Liver (tissue), 9 donors: ENCODE measurements around the gene SHISAL1. TPM values are rescaled to one million over a fixed set of nuclear protein-coding genes. Genes with fewer than 3 reads are reported as not detected.

Experiments used
- DNase-seq: peaks from one replicate; pipeline ENCODE4 v3.0.0-alpha.2; 2017; ENCODE audit warnings: low spot score
- H3K27ac ChIP-seq, 2 donors: one replicate each; pipeline ENCODE4 v1.7.0; 2013; ENCODE audit warnings: inconsistent platforms in 2 of 2, low read length in 2 of 2, control low read depth in 1 of 2, low read depth in 1 of 2, mild to moderate bottlenecking in 1 of 2
- H3K27me3 ChIP-seq, 4 donors: one replicate each; pipeline versions ENCODE4 v1.6.1 to v1.7.0; 2013; ENCODE audit warnings: low read length in 3 of 4, inconsistent platforms in 1 of 4, mild to moderate bottlenecking in 1 of 4, moderate library complexity in 1 of 4; ENCODE audit not compliant: control insufficient read depth in 4 of 4, insufficient read depth in 4 of 4
- H3K36me3 ChIP-seq, 4 donors: one replicate each; pipeline versions ENCODE4 v1.6.1 to v1.7.0; 2013; ENCODE audit warnings: low read length in 3 of 4, mild to moderate bottlenecking in 3 of 4, low read depth in 1 of 4, moderate library complexity in 1 of 4; ENCODE audit not compliant: control insufficient read depth in 4 of 4, insufficient read depth in 3 of 4
- H3K4me1 ChIP-seq, 4 donors: one replicate each; pipeline versions ENCODE4 v1.6.1 to v1.7.0; 2013; ENCODE audit warnings: low read length in 3 of 4, mild to moderate bottlenecking in 3 of 4, moderate library complexity in 1 of 4; ENCODE audit not compliant: control insufficient read depth in 4 of 4, insufficient read depth in 4 of 4
- H3K4me3 ChIP-seq, 3 donors: one replicate each; pipeline versions ENCODE4 v1.6.1 to v1.7.0; 2013; ENCODE audit warnings: low read length in 3 of 3, control low read depth in 1 of 3, low read depth in 1 of 3, mild to moderate bottlenecking in 1 of 3
- H3K9ac ChIP-seq, 2 donors: one replicate each; pipeline ENCODE4 v1.7.0; 2013; ENCODE audit warnings: low read length in 2 of 2, mild to moderate bottlenecking in 2 of 2, moderate library complexity in 2 of 2, control low read depth in 1 of 2, low read depth in 1 of 2
- H3K9me3 ChIP-seq, 4 donors: one replicate each; pipeline versions ENCODE4 v1.6.1 to v1.7.0; 2013; ENCODE audit warnings: low read length in 3 of 4; ENCODE audit not compliant: control insufficient read depth in 4 of 4
- EGR1 ChIP-seq, 2 donors: IDR thresholded peaks; 2 replicates each; pipeline ENCODE4 v1.6.1; 2016 to 2018; ENCODE audit warnings: antibody characterized with exemption in 2 of 2, low read depth in 2 of 2
- FOXA1 ChIP-seq: IDR thresholded peaks from 2 replicates; pipeline ENCODE4 v1.6.1; 2016; ENCODE audit warnings: antibody characterized with exemption
- FOXA2 ChIP-seq: IDR thresholded peaks from 2 replicates; pipeline ENCODE4 v1.6.1; 2016; ENCODE audit warnings: antibody characterized with exemption
- GABPA ChIP-seq, 2 donors: IDR thresholded peaks in 1 of 2; conservative IDR thresholded peaks in 1 of 2; 2 replicates each; pipeline ENCODE4 v1.6.1; 2016; ENCODE audit warnings: antibody characterized with exemption in 2 of 2, mild to moderate bottlenecking in 1 of 2, moderate library complexity in 1 of 2
- HNF4A ChIP-seq, 2 donors: conservative IDR thresholded peaks; 2 replicates each; pipeline ENCODE4 v1.6.1; 2016; ENCODE audit warnings: antibody characterized with exemption in 2 of 2, mild to moderate bottlenecking in 2 of 2
- HNF4G ChIP-seq: IDR thresholded peaks from 2 replicates; pipeline ENCODE4 v1.6.1; 2016; ENCODE audit warnings: antibody characterized with exemption
- JUND ChIP-seq, 2 donors: IDR thresholded peaks; 2 replicates each; pipeline ENCODE4 v1.6.1; 2016; ENCODE audit warnings: antibody characterized with exemption in 2 of 2
- NR2F2 ChIP-seq: IDR thresholded peaks from 2 replicates; pipeline ENCODE4 v1.6.1; 2016; ENCODE audit warnings: antibody characterized with exemption
- RAD21 ChIP-seq, 2 donors: IDR thresholded peaks; 2 replicates each; pipeline ENCODE4 v1.6.1; 2016; ENCODE audit warnings: antibody characterized with exemption in 2 of 2, mild to moderate bottlenecking in 2 of 2
- RXRA ChIP-seq, 2 donors: IDR thresholded peaks; 2 replicates each; pipeline ENCODE4 v1.6.1; 2017 to 2018; ENCODE audit warnings: antibody characterized with exemption in 2 of 2, mild to moderate bottlenecking in 1 of 2
- SP1 ChIP-seq: IDR thresholded peaks from 2 replicates; pipeline ENCODE4 v1.6.1; 2018; ENCODE audit warnings: antibody characterized with exemption, mild to moderate bottlenecking
- TAF1 ChIP-seq: conservative IDR thresholded peaks from 2 replicates; pipeline ENCODE4 v1.6.1; 2016; ENCODE audit warnings: antibody characterized with exemption, mild to moderate bottlenecking
- YY1 ChIP-seq: IDR thresholded peaks from 2 replicates; pipeline ENCODE4 v1.6.1; 2016; ENCODE audit warnings: antibody characterized with exemption, mild to moderate bottlenecking
- WGBS: extraction: QIAGEN DNeasy Blood & Tissue Kit; methylation state at CpG from one replicate; pipeline ENCODE4 v1.1.7; 2013; 5-methylcytosine and 5-hydroxymethylcytosine counted together
- polyA plus RNA-seq, 2 donors: library from polyadenylated mRNA; stranded (reverse) in 1 of 2; unstranded in 1 of 2; fragments of 200-250 nt in 1 of 2; fragments of >200 nt in 1 of 2; fragmentation: Nextera tagmentation in 1 of 2; extraction: Ambion mirVana in 1 of 2; gene quantifications; one replicate each; pipeline versions ENCODE4 v1.2.1 to v1.2.3, GENCODE V29; 2013 to 2015
- total RNA-seq, 2 donors: library from RNA; depleted of rRNA; stranded (reverse); fragments of >200 nt; gene quantifications; one replicate each; pipeline ENCODE4 v1.2.3, GENCODE V29; 2014
- TF ChIP-seq, protein P1 (sequence below): fragments of 150-350 bp; IDR thresholded peaks from 2 replicates; pipeline ENCODE4 v1.5.1; 2017; ENCODE audit warnings: improper control_type of control experiment, low read depth, low read length; ENCODE audit not compliant: missing input control
- TF ChIP-seq, protein P2 (sequence below): IDR thresholded peaks from 2 replicates; pipeline ENCODE4 v1.6.1; 2016; ENCODE audit warnings: antibody characterized with exemption
- TF ChIP-seq, protein P3 (sequence below): IDR thresholded peaks from 2 replicates; pipeline ENCODE4 v1.6.1; 2016; ENCODE audit warnings: antibody characterized with exemption
- TF ChIP-seq, protein P4 (sequence below): IDR thresholded peaks from 2 replicates; pipeline ENCODE4 v1.6.1; 2016; ENCODE audit warnings: antibody characterized with exemption, mild to moderate bottlenecking
- TF ChIP-seq, protein P5 (sequence below): IDR thresholded peaks from 2 replicates; pipeline ENCODE4 v1.6.1; 2016; ENCODE audit warnings: antibody characterized with exemption
- donor health status: healthy.
- donor health status: healthy.
- donor health status: healthy.
- donor health status: healthy.
- donor health status: healthy.

SHISAL1 gene
- total and polyA plus RNA-seq, 4 donors: 0.07 to 0.17 (median 0.13) TPM

DNA sequence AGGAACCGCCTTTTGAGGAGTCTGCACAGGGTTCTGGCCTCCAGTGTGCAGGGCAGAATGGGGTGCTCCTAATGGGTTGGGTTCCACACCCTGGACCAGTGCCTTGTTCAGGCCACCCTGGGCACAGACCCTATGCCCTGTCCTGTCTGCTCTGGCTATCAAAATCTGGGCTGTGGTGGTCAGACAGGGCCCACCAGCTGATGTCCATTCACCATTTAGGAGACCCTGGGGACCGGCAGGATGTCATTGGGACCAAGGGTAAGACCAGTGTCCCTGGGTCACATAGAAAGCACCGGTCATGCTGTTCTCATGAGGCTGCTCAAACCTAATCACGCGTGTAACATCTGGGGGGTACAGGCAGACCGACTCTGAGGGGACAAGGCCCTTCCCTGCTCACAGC, 94.7 kb downstream of the SHISAL1 start:
- H3K9me3 ChIP-seq: peaks cover 0 to 4% (median 2%) of the 10 kb centered on the region in 4 donors
- no peak overlapping the region for H3K9ac ChIP-seq
- WGBS: 93% methylated on average over 6 of the region's 6 CpGs
- H3K27me3 ChIP-seq: no peaks in the 10 kb centered on the region
- H3K4me1 ChIP-seq: no peaks in the 10 kb centered on the region
- no peaks in the 10 kb centered on the region for H3K36me3 ChIP-seq
- TF ChIP-seq HNF4A (conservative IDR thresholded peaks at IDR 0.05) (no peak), RXRA (IDR thresholded peaks at IDR 0.05) (no peak), HNF4G (no peak), GABPA (IDR thresholded peaks at IDR 0.05 in 1 of 2, conservative IDR thresholded peaks at IDR 0.05 in 1 of 2) (no peak), FOXA2 (no peak), SP1 (no peak)
- TF ChIP-seq, protein P1, sequence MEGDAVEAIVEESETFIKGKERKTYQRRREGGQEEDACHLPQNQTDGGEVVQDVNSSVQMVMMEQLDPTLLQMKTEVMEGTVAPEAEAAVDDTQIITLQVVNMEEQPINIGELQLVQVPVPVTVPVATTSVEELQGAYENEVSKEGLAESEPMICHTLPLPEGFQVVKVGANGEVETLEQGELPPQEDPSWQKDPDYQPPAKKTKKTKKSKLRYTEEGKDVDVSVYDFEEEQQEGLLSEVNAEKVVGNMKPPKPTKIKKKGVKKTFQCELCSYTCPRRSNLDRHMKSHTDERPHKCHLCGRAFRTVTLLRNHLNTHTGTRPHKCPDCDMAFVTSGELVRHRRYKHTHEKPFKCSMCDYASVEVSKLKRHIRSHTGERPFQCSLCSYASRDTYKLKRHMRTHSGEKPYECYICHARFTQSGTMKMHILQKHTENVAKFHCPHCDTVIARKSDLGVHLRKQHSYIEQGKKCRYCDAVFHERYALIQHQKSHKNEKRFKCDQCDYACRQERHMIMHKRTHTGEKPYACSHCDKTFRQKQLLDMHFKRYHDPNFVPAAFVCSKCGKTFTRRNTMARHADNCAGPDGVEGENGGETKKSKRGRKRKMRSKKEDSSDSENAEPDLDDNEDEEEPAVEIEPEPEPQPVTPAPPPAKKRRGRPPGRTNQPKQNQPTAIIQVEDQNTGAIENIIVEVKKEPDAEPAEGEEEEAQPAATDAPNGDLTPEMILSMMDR: no peak
- H3K27ac ChIP-seq: no peak overlapping the region
- no peak overlapping the region for H3K4me3 ChIP-seq
- DNase-seq: no peak

DNA sequence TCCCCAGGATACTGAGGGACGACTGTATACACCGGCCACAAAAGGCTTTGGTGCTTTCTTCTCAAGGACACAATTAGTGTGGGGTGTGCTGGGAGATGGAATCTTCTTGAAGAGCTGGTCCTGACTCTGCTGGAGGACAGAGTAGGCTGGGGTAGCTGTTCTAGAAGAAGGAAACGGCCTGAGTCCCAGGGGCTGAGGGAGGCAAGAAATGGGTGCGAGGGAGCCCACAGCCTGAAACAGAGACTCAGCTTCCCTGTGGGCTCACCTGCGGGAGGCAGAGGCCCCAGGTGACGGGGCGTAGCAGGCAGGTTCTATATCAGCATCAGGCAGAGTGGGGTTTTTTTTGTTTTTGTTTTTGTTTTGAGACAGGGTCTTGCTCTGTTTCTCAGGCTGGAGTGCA, 95.4 kb downstream of the SHISAL1 start:
- Histone ChIP-seq H3K9me3 (peaks cover 0 to 4% (median 2%) of the 10 kb centered on the region in 4 donors), H3K27me3 (no peaks in the 10 kb centered on the region), H3K27ac (no peak overlapping the region), H3K4me3 (no peak overlapping the region), H3K36me3 (no peaks in the 10 kb centered on the region), H3K4me1 (no peaks in the 10 kb centered on the region), H3K9ac (no peak overlapping the region)
- no peak for DNase-seq
- no peak for TF ChIP-seq SP1
- WGBS: 77% methylated on average over 7 of the region's 7 CpGs

DNA sequence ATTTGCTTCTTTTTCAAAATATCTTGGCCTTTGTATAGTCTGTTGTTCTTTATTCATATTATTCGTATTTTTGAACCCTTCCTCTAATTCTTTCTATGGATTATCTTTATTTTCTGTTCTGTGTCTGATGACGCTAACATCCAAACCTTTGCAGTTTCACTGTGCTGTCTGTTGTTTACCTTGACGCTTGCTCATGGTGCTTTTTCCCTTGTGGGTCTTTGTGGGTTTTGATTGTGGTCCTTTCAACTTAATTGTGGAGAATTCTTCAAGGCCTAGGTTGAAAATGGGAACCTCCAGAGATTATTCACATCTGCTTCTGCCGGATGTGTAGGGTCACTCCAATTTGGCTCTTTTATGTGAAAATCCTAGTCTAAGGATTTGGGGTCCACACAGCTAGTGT, 97.5 kb downstream of the SHISAL1 start:
- no peaks in the 10 kb centered on the region for H3K27me3 ChIP-seq
- H3K4me3 ChIP-seq: no peak overlapping the region
- no peak for DNase-seq
- WGBS: 70% methylated on average over 4 of the region's 4 CpGs
- no peak overlapping the region for H3K27ac ChIP-seq
- H3K9me3 ChIP-seq: peaks cover 0 to 2% (median 0%) of the 10 kb centered on the region in 4 donors
- no peak overlapping the region for H3K9ac ChIP-seq
- no peaks in the 10 kb centered on the region for H3K36me3 ChIP-seq
- no peak for TF ChIP-seq HNF4G
- no peak for TF ChIP-seq FOXA2
- no peak for TF ChIP-seq EGR1 (IDR thresholded peaks at IDR 0.05; ENCODE audit: low read depth in 2 of 2)
- no peak for TF ChIP-seq YY1
- no peak for TF ChIP-seq TAF1
- TF ChIP-seq, protein P2, sequence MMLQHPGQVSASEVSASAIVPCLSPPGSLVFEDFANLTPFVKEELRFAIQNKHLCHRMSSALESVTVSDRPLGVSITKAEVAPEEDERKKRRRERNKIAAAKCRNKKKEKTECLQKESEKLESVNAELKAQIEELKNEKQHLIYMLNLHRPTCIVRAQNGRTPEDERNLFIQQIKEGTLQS: no peak
- no peak for TF ChIP-seq JUND (IDR thresholded peaks at IDR 0.05)
- no peak for TF ChIP-seq FOXA1
- no peak for TF ChIP-seq GABPA (IDR thresholded peaks at IDR 0.05 in 1 of 2, conservative IDR thresholded peaks at IDR 0.05 in 1 of 2)
- TF ChIP-seq HNF4A (conservative IDR thresholded peaks at IDR 0.05): no peak
- TF ChIP-seq, protein P3, sequence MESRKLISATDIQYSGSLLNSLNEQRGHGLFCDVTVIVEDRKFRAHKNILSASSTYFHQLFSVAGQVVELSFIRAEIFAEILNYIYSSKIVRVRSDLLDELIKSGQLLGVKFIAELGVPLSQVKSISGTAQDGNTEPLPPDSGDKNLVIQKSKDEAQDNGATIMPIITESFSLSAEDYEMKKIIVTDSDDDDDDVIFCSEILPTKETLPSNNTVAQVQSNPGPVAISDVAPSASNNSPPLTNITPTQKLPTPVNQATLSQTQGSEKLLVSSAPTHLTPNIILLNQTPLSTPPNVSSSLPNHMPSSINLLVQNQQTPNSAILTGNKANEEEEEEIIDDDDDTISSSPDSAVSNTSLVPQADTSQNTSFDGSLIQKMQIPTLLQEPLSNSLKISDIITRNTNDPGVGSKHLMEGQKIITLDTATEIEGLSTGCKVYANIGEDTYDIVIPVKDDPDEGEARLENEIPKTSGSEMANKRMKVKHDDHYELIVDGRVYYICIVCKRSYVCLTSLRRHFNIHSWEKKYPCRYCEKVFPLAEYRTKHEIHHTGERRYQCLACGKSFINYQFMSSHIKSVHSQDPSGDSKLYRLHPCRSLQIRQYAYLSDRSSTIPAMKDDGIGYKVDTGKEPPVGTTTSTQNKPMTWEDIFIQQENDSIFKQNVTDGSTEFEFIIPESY: no peak
- TF ChIP-seq RAD21 (IDR thresholded peaks at IDR 0.05): no peak
- TF ChIP-seq RXRA (IDR thresholded peaks at IDR 0.05): no peak
- TF ChIP-seq SP1: no peak
- TF ChIP-seq, protein P4, sequence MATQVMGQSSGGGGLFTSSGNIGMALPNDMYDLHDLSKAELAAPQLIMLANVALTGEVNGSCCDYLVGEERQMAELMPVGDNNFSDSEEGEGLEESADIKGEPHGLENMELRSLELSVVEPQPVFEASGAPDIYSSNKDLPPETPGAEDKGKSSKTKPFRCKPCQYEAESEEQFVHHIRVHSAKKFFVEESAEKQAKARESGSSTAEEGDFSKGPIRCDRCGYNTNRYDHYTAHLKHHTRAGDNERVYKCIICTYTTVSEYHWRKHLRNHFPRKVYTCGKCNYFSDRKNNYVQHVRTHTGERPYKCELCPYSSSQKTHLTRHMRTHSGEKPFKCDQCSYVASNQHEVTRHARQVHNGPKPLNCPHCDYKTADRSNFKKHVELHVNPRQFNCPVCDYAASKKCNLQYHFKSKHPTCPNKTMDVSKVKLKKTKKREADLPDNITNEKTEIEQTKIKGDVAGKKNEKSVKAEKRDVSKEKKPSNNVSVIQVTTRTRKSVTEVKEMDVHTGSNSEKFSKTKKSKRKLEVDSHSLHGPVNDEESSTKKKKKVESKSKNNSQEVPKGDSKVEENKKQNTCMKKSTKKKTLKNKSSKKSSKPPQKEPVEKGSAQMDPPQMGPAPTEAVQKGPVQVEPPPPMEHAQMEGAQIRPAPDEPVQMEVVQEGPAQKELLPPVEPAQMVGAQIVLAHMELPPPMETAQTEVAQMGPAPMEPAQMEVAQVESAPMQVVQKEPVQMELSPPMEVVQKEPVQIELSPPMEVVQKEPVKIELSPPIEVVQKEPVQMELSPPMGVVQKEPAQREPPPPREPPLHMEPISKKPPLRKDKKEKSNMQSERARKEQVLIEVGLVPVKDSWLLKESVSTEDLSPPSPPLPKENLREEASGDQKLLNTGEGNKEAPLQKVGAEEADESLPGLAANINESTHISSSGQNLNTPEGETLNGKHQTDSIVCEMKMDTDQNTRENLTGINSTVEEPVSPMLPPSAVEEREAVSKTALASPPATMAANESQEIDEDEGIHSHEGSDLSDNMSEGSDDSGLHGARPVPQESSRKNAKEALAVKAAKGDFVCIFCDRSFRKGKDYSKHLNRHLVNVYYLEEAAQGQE: no peak
- TF ChIP-seq, protein P5, sequence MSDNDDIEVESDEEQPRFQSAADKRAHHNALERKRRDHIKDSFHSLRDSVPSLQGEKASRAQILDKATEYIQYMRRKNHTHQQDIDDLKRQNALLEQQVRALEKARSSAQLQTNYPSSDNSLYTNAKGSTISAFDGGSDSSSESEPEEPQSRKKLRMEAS: no peak
- TF ChIP-seq, protein P1: no peak
- no peak for TF ChIP-seq NR2F2
- no peaks in the 10 kb centered on the region for H3K4me1 ChIP-seq
